IPS-11a (cell line): ENCODE measurements around the gene TMEM179.

Source experiments
- H3K4me3 ChIP-seq: one replicate; pipeline ENCODE4 v1.5.1; 2013; ENCODE audit warnings: low read depth, low read length, control low read depth

Gene TMEM179

DNA sequence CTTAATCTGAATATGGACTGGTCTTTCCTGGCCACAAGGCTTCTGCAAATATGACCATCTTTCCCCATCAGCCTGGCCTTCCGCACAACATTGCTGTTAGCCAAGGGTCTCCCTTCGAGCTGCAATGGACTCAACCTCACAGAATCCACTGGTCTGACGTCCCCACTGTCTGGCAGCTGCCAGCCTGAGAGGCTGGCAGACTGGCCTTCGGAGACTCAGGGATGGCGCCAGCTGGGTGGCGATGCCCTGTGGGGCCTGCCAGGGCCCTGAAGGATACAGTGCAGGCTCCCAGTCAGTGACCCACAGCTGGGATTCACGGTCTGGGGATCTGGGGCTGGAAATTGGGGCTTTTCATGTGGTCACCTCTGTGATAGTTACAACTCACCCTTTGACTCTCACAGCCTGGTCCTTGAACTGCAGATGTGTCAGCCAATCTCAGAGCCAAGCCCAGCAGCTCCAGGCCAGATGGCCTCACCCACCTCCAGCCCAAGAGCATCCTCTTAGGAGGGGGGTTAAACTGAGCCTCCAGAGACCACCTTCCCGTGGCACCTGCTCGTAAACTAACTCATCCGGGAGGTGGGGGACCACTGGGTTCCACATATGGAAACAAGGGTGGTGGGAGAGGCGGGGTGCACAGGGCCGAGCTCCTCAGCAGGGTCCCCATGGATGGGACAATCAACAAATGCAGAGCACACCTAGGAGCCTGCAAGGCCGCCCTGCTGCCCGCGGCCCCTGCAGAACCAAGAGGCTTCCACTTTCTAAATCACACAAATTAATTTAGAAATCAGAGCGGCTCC lies 46.1 kb downstream of the TMEM179 start:
- H3K4me3 ChIP-seq: no peak overlapping the region

DNA sequence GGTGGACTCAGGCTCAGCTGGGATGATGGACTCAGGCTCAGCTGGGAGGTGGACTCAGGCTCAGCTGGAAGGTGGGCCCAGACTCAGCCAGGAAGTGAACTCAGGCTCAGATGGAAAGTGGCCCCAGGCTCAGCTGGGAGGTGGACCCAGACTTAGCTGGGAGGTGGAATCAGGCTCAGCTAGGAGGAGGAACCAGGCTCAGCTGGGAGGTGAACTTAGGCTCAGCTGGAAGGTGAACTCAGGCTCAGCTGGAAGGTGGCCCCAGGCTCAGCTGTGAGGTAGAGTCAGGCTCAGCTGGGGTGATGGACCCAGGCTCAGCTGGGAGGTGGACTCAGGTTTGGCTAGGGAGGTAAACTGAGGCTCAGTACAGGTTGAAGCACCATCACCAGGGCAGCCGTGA lies 46.8 kb downstream of the TMEM179 start:
- H3K4me3 ChIP-seq: no peak overlapping the region

DNA sequence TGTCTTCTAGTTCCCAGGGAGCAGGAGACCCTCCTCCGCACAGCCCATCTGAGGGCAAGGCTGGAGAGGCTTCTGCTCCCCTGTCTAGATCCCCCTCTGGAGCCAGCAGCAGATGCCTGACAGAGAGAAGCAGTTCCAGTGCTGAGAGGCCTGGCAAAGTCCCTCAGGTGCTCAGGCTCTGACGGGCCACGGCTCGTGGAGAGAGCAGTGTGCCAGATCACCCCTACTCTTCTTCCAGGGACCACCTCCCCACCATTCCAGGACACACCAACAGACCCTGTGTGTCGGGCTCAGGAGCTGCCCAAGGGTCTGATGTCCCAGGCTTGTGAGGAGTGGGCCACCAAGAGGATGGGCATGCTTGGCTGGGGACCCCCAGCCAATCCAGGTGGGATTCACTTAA lies 47.5 kb downstream of the TMEM179 start:
- no peak overlapping the region for H3K4me3 ChIP-seq

DNA sequence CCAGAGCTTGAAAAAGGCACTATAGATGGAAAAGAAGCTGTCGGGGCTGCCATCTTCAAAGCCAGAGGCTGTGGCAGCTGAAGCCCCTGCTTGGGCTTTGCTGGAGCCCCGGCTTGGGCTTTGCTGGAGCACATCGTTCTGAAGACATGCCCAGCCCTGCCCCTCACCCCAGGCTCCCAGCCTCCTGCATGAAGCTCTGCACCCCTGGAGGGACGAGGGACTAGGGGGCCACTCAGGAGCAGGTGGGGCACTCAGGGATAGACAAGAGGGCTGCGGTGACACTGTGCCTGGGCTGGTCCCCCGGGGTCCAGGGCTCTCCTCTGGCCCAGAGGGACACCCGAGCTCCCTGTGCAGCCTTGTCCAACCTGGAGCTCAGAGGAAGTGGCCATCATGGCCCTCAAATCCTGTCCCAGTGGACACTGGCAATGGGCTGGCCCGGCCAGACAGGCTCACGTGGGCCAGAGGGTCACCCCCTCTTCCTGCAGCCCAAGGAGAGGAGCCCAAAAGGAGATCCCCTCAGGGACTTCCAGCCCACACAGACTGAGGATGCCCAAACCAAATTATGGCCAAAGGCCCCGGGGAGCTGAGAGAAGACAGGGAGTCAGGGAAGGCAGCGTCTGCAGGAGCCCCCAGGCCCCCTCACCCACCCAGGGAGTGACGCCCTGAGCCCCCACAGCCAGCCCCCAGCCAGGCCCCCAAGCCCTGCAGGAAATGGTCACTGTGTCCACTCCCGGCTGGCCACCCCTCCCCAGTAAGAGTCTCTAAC lies 48.1 kb downstream of the TMEM179 start:
- H3K4me3 ChIP-seq: no peak overlapping the region

DNA sequence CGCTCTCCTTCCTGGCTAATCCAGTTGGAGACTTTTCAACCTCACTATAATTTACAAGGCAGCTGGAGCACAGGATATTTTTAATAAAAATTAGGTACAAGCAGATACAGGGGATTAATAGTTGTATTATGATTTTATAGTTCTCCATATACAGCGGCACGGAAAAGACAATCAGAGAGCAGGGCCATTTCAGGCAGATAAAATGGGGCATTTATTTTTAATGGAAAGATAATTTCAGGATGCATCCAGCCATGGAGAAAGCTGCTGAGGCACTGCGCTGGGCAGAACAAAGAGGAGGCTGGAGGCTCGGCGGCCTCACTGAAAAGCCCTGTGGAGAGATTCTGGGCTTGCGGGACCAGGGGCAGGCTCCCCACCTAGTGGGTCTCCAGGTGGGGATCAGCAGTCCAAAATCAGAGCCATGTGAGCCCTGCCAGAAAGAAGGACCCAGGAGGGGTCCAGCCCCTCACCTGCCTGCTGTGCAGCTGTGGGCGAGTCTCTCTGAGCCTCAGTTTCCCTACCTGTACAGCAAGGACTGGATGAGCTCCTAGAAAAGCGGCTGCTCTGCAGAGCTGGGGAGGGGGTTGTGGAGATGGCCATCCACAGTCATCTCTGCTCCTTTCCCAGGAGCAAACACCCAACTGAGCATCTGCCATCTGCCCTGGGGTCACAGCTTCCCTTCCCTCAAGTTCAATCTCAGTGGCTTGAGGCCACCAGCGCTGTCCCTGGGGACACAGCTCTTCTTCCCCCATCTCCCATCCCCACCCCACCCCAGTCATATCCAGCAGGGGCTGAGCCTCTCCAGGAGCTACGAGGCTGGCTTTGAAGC lies 48.9 kb downstream of the TMEM179 start:
- H3K4me3 ChIP-seq: no peak overlapping the region

DNA sequence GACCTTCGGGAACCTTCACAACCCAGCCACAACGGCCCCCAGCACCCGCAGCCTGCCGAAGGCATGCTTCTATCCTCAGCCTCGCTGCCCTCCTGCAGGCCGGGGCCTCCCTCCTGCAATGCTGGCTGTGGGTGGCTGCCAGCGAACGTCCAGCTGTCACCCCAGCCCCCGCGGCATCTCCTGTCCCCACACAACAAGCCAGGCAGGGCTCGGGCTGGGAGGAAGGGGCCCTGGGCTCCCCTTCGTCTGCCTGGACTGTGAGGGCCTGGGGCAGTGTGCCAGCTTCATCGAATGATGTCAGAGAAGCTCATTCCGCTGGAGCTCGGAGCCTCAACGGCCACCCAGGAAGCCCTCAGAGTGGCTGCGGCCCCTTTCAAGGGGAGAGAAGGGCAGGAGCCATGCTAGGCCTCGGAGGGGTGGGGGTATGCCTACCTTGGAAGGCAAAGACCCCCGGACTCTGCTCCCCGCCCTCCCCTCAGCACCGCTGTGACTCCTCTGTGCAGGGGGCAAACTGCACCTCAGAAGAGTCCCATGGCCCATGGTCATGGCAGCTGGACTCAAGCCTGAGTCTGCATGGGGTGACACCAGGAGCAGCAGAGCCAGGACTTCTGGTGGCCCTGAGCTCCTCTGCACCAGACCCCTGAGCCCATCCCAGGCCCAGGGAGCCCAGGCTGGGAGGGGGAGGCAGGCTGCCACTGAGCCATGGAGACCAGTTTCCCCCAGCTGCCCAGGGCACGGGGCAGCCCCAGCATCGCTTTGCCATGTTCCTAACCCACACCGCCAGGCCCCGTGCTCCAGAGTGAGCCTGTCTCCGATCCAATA lies 49.8 kb downstream of the TMEM179 start:
- H3K4me3 ChIP-seq: no peak overlapping the region

DNA sequence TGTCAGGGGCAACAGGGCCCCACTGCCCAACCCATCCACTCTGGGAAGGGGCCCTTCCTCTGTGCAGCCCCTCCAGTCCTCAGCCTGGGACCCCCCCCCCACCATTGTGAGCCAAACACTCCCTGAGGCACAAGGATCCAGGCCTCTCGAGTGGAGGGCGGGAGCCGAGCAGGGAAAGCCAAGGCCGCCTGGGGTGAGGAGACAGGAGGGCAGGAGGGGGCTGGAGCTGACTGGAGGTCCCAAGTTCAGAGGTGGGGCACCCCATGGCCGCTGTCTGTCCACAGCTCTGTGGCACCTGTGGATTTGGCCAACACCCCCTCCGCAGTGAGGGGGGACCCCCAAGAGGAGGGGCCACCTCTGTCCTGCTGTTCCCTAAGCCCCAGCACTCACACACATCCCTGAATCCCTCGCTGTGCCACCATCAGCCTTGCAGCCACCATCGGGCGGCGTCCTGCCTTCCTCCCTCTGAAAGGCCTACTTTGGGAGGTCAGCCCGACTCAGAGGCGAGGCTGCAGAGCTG lies 50.4 kb downstream of the TMEM179 start:
- H3K4me3 ChIP-seq: no peak overlapping the region

DNA sequence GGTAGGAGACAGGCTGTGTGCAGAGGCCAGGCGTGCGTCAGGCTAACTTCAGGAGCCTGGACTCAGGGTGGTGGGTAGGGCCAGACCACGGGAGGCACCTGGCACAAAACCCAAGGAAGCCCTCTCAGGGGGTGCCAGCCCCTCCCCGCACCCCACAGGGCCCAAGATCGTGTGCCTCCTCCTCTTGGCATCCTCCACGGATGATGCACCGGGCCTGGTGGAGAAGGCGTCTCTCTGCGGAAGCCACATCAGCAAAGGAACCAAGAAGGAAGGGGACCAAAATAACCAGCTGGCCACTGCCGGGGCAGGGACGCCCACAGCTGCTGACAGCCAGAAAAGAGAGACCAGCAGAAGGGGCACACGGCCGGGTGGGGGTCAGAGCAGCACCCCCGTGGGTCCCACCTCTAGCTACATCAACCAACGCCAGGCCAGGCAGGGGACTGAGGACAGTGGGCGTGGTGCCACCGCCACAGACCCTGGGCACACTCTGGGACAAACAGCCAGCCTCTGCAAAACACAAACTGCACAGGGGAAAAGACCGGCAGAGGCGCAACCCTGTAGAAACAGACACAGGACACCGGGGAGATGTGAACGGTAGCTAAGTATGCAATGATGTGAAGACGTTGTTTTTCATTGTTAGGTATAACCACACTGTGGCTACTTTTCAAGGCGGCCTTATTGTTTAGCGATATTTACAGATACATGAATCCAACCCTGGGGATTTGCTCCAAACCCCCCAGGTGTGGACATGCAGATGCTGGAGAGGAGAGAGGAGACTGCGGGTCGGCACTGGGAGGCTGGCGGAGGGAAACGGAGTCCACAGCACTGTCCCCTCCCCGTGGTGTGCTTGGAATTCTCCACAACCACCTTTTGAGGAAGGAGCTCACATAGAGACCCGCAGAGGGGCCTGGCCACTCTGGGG lies 51.1 kb downstream of the TMEM179 start:
- H3K4me3 ChIP-seq: no peak overlapping the region

DNA sequence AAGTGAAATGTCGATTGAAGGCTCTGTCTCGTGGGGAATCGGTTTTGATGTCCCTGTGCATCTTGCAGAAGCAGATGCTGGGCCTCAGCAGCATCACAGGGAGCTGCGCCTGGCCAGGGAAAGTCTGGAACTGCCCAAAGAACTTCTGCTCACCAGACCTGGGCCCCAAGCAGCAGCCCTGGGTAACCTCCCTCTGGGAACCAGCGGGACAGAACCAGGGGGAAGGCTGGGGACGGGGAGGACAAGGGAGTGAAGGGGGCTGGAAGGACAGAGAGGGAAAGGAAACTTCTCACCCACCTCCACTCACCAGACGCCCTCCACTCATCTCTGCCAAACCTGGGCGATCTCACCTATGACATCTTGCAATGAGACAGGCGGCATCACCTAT lies 51.8 kb downstream of the TMEM179 start:
- no peak overlapping the region for H3K4me3 ChIP-seq

DNA sequence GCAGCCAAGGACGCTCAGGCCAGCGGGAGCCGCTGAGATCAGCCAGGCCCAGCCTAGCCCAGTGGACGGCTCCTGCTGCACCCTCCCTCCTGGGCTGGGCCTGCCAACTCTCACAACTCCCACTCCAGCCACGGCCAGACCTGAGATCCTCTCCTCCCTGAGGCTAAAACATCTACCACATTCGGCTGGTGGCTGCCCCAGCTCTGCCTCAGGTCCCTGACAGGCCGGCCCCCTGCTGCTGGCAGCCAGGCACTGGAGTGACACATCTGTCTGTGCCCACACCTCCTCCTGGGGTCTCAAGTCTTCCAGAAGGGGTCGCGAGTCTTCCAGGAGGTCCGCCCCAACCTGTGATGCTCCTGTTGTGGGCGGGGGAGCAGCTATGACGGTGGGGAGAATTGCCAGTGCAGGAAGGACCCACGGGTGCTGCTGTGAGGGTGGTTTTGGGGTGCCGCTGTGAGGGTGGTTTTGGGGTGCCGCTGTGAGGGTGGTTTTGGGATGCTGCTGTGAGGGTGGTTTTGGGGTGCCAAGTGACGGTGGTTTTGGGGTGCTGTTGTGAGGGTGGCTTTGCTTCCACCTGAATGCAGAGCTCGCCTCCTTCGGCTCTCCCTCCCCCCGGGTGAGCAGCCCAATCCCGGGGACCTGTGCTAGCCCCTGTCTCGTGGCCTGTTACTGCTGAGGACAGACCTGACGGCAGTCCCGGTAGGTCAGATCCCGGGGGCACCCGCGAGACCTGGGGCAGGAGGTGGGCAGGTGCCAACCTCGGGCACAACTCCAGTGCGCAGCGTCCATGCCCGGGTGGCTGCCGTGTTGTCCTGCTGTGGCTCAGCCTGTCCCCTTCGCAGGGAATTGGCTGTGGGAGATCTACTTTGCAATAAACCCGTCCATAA lies 52.5 kb downstream of the TMEM179 start:
- no peak overlapping the region for H3K4me3 ChIP-seq

DNA sequence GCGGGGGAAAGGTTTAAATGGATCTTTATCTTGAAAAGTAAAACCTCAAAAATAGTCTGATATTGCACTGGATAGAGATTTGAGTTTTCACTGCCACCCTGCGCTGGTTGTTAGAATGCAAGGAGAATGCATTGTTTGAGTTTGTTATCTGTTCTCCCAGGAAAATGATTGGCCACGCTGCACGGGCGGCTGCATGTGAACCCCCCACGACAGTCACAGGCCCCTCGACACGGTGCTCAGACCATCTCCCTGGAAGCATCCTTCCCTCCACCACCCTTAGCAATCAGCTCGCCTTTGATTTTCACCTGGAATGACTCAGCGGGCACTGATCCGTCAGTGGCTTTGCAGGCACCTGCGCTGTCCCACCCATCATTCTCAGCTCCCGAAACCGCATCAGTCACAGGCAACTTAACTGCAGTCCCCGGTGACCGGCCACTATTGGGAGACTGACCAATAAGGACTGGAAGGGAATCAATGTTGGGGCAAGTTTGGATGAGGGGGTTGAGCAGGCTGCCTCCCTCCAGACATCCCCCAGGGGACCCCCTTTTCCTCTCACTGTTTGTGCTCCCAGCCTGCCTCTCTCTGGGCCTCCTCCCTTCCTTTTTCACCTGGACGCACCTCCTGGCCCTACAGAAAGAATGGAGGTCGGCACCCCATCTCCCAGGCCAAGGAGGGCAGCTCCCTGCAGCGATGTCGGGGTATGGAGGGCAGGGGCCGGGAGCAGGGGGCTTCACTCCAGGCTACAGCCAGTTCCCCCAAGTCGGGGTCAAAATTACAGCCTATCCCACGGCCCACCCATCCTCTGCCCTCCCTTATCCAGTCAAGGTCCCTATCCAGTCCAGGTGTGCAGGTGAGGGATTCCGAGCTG lies 53.5 kb downstream of the TMEM179 start:
- no peak overlapping the region for H3K4me3 ChIP-seq

DNA sequence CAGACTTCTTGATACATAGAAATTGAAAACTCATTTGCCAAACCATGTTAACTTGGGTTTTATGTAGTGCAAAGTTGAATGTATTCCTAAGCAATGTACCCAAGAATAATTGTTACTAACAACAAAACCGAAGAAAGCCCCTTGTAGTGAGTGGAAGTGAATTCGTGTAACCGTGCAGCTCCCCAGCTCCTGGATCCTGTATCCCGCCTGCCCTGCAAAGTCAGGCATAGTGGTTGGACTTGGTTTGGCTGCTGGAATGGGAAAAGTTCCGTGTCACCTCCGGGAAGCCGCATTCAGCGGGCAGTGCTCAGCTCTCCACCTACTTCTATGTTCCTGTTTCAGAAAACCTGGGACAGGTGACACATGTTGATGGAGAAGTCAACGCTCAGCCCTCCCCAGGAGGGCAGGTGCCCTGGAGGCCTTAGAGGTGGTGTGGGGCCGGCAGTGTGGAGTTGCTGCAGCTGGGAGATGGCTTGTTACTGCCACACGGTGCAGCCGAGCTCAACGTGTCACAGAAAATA lies 54.2 kb downstream of the TMEM179 start:
- no peak overlapping the region for H3K4me3 ChIP-seq

DNA sequence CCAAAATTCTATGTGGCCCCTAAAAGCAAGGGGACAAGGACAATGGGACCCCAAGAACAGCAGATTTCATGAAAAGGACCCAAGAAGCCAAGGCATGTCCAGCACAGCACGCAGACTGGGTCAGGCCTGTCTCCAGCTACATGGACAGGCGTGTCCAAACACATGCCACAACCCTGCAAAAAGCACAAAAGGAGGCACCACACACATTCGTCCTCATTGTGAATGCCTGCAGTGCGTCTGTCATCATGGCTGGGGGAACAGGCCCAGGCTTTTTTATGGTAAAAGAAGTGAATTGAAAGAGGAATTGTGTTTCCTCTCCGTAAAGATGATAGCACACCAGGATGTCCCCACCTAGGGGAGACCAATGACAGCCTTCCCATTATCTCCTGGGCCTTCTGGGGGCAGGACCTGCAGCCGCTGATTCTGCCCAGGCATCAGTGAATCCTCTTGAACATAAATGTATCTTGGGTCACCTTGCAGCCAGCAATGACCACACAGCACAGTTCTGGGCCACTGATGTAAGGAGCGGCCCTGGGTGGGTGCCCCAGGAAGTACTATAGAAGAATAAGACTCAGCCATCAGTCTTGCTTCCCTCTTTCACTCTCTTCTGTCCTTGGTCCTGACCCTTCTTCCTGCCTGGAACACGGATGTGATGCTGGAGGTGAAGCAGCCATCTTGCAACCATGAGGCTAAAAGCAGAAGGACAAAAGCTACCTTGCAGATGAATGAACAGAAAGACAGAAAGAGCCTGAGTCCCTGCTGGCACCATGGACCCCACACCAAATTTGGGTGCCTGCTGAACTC lies 54.8 kb downstream of the TMEM179 start:
- H3K4me3 ChIP-seq: no peak overlapping the region

DNA sequence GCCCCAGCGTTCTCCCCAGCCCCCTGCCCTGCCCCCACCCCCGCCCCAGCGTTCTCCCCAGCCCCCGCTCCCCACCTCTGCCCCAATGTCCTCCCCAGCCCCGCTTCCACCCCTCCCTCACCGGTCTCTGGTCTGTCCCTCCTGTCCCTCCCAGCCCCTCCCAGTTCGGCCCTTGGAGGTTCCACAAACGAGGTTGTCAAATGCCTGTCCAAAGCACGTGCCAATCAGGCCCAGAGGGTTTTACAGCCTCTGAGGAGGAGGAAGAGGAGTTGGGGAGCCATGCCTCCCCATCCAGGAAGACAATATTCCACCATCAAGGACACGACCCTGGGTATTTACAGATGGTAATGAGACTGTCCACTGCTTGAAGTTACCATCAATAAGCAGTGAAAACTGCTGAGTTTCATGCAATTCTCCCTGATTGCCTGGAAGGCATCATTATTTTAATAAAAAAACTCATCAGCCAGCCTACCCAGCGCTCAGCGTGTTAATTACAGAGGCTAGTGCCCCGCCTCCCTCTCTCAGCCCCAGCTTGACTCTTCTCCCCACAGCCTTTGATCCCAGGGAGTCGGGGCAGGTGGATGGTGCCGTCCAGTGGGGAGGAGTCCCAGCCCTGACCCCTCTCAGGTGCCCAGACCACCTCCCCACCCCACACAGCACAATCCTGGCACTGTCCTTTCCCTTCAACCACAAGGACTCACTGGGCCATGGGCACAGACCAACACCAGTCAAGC lies 55.6 kb downstream of the TMEM179 start:
- H3K4me3 ChIP-seq: no peak overlapping the region

DNA sequence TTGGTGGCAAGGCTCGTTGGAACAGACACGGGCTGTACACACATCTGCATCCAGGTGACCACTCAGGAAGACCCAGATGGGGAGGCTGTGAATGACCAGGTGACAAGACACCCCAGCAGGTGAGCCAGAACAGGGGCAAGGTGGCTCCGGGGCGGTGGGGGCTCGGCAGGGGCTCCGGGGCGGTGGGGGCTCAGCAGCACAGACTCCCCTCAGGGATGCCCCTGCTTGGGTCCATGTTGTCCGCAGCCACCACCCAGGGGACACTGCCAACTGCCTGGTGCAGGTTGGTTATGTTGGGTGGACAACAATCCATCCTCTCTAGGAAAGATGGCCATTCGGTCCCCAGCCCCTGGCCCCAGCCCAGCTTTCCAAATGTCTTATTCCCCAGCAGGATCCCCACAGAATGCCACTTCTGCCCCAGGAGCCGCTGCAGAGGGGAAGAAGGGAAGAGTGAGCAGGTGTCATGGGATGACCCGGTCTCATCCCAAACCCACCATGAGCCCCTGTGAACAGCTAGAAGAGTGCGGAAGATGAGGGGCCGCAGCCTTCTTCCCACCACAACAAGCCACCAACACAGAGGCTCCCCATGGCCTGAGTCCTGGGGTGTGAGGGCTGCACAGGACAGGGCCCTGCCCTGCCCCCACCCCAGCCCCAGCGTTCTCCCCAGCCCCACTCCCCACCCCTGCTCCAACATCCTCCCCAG lies 56.4 kb downstream of the TMEM179 start:
- H3K4me3 ChIP-seq: no peak overlapping the region
